H1 (cell line): ENCODE measurements around the gene DCP1B. TPM values are rescaled to one million over a fixed set of nuclear protein-coding genes. Genes with fewer than 3 reads are reported as not detected.

ENCODE experiments used
- RAD21 ChIP-seq, 2 experiments: IDR thresholded peaks in 1 of 2; conservative IDR thresholded peaks in 1 of 2; 2 replicates each; pipeline ENCODE4 v1.6.1; 2011; ENCODE audit warnings: low read depth in 2 of 2, low read length in 2 of 2, improper control_type of control experiment in 1 of 2, inconsistent platforms in 1 of 2, mild to moderate bottlenecking in 1 of 2, moderate library complexity in 1 of 2
- YY1 ChIP-seq: IDR thresholded peaks from 2 replicates; pipeline ENCODE4 v1.6.1; 2011; ENCODE audit warnings: low read depth, mild to moderate bottlenecking, low read length
- polyA plus RNA-seq, 7 experiments: library from polyadenylated mRNA; depleted of rRNA in 3 of 7; stranded (reverse) in 5 of 7; unstranded in 2 of 7; fragments of >200 nt in 5 of 7; fragments of 200-250 nt in 2 of 7; gene quantifications; 1 replicate in 5 of 7; 2 replicates in 1 of 7; 4 replicates in 1 of 7; pipeline versions ENCODE4 v1.2.1 to v1.2.3, GENCODE V29; 2011 to 2013; ENCODE audit warnings: missing spikeins in 2 of 7, mixed read lengths in 2 of 7
- total RNA-seq: library from RNA; stranded (reverse); fragmentation: NEBNext Ultra II Directional; extraction: Animal tissue kit (Norgen Biotek cat#: 25700); gene quantifications from 2 replicates; pipeline ENCODE4 v1.2.1, GENCODE V29; 2021

DCP1B gene
- total and polyA plus RNA-seq, 2 of the 8 experiments (the other 6 are each of a cell fraction or from before 2014, with no cell fraction given) = 14.8 to 29.0 TPM

DNA sequence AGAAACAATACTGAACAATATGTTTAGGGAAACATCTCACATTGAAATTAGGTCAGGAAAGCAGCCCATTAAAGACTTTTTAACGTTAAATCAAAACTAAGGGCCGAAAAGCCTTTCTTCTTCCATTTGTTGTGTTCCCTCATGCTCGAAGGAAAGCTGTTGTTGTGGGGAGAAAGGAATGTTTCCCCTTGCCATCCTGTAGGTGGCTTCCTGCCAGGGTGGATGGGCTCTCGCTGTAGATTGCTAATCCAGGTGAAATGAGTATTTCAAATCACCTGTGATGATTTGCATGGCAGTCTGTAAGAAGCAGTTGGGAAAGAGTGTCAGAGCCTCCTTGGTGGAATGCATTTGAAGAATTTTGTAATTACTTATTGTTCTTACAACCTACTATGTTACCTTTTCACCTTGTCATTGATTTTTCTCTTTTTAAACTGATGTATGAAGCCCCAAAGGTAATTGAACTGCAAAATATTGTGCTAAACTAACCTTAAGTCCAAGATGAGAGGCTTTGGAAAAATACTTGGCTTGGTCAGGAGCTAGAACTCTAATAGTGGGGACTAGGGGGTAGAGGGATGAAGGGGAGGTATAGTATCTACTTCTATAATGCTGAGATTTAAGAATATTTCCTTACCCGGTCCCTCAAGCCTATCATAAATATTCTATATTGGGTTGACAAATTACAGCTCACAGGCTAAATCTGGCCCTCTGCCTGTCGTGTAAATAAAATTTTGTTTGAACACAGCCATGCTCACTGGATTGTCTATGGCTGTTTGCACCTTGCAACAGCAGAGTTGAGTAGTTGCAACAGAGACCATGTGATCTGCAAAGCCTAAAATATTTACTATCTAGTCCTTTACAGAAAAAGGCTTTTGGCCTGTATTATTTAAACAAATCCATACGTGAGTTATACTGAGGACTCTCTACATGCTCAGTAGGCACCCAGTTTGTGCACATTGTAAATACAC, 7.7 kb upstream of the DCP1B start (continued):
- TF ChIP-seq RAD21 (IDR thresholded peaks at IDR 0.05 in 1 of 2, conservative IDR thresholded peaks at IDR 0.05 in 1 of 2; ENCODE audit: low read depth in 2 of 2, low read length in 2 of 2) = peak; percentile 28 to 35; a peak in 2 of 4 replicates
- TF ChIP-seq YY1 = no peak
